ENCODE measurements around the gene LDLRAD3.

GRCh38 chr11:36131721-36132397 lies 188.0 kb downstream of the LDLRAD3 start:
- TF ChIP-seq SIN3A (IDR thresholded peaks at IDR 0.05; ENCODE audit: borderline replicate concordance, low read depth, low read length) (no peak), REST (IDR thresholded peaks at IDR 0.05; ENCODE audit: low read depth, low read length) (no peak)

Data from SK-N-SH (cell line).